Gastroesophageal sphincter (tissue), 4 donors: Measurements from ENCODE around the gene THBS3. TPM values are rescaled to one million over a fixed set of nuclear protein-coding genes. Genes with fewer than 3 reads are reported as not detected.
"Not testable (repeated sequence)": the region's sequence is repeated elsewhere in the genome, so short reads cannot be mapped to it uniquely, and the experiment has no call there.

Source experiments
- ATAC-seq: fragments of 150-250 bp; one replicate; pipeline ENCODE4 v1.9.1; 2016; ENCODE audit warnings: mild to moderate bottlenecking, moderate library complexity
- H3K27ac ChIP-seq, 4 donors: fragments of 200-600 bp; sonication (generic) in 3 of 4; 1 replicate in 3 of 4; 2 replicates in 1 of 4; pipeline ENCODE4 v1.5.1; 2016 to 2019
- H3K27me3 ChIP-seq: fragments of 200-600 bp; sonication (generic); one replicate; pipeline ENCODE4 v1.5.1; 2019
- H3K36me3 ChIP-seq, 2 donors: fragments of 200-600 bp; sonication (generic); one replicate each; pipeline ENCODE4 v1.5.1; 2019; ENCODE audit warnings: control low read depth in 1 of 2
- H3K4me1 ChIP-seq, 3 donors: fragments of 200-600 bp; sonication (generic); 1 replicate in 2 of 3; 2 replicates in 1 of 3; pipeline ENCODE4 v1.5.1; 2016 to 2019; ENCODE audit warnings: control low read depth in 2 of 3
- H3K4me3 ChIP-seq, 2 donors: fragments of 200-600 bp; sonication (generic); one replicate each; pipeline ENCODE4 v1.5.1; 2019; ENCODE audit warnings: mild to moderate bottlenecking in 1 of 2, moderate library complexity in 1 of 2
- H3K9me3 ChIP-seq, 3 donors: fragments of 200-600 bp; sonication (generic); one replicate each; pipeline ENCODE4 v1.5.1; 2017 to 2019; ENCODE audit warnings: control low read depth in 2 of 3
- EP300 ChIP-seq: sonication (generic); formaldehyde crosslinking; IDR thresholded peaks from one replicate; pipeline ENCODE4 v1.6.1; 2017; ENCODE audit warnings: antibody characterized with exemption, mild to moderate bottlenecking
- POLR2A ChIP-seq, 2 donors: fragments of 450-650 bp; IDR thresholded peaks; one replicate each; pipeline ENCODE4 v1.6.1; 2017; ENCODE audit warnings: antibody characterized with exemption in 2 of 2, mild to moderate bottlenecking in 2 of 2, moderate library complexity in 1 of 2
- POLR2AphosphoS5 ChIP-seq: sonication (generic); formaldehyde crosslinking; IDR thresholded peaks from one replicate; pipeline ENCODE4 v1.6.1; 2017; ENCODE audit warnings: antibody characterized with exemption
- WGBS, 2 donors: methylation state at CpG; one replicate each; pipeline ENCODE4 v1.1.5; 2018; ENCODE audit warnings: low coverage in 1 of 2; 5-methylcytosine and 5-hydroxymethylcytosine counted together
- total RNA-seq, 4 donors: library from RNA; depleted of rRNA; stranded (reverse); fragments of >200 nt; gene quantifications; one replicate each; pipeline ENCODE4 v1.1.0, GENCODE V29; 2016
- TF ChIP-seq, protein P1 (sequence below), 4 experiments: fragments of 200-600 bp in 2 of 4; fragments of 450-650 bp in 2 of 4; sonication (generic) in 1 of 4; IDR thresholded peaks; one replicate each; pipeline ENCODE4 v1.5.1; 2017 to 2019; ENCODE audit warnings: antibody characterized with exemption in 4 of 4, mild to moderate bottlenecking in 2 of 4, moderate library complexity in 2 of 4

Gene THBS3
- total RNA-seq, 4 donors from 2014 or later, result 17.9 to 25.6 (median 20.1) TPM

DNA sequence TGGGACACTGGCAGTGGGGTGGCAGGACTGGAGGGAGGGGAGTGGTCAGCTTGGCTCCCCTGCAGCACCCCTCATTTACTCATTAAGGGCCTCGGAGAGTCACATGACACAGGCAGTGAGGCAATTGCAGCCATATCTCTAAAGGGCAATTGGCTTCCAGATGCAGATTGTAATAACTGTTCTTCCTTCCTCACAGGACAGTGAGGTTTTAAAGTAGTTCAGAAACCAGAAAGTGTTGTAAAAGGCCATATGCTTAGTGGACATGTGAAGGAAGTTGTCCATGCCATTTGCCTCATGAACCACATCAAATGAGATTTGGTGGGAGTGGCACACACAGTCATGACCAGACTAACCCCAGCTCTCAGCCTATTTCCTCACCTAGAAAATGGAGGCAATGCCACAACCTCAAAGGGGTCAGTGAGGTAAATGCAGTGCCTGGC lies 11.9 kb upstream of the THBS3 start:
- Histone ChIP-seq H3K4me3 (no peak overlapping the region), H3K27ac (peak overlapping the region in 1 of 4 donors; percentile 32), H3K9me3 (no peaks in the 10 kb centered on the region), H3K4me1 (peaks cover 0 to 9% (median 0%) of the 10 kb centered on the region in 3 donors), H3K27me3 (no peaks in the 10 kb centered on the region), H3K36me3 (peaks cover 0 to 14% of the 10 kb centered on the region in 2 donors)
- no peak for TF ChIP-seq POLR2A (IDR thresholded peaks at IDR 0.05)
- TF ChIP-seq, protein P1, sequence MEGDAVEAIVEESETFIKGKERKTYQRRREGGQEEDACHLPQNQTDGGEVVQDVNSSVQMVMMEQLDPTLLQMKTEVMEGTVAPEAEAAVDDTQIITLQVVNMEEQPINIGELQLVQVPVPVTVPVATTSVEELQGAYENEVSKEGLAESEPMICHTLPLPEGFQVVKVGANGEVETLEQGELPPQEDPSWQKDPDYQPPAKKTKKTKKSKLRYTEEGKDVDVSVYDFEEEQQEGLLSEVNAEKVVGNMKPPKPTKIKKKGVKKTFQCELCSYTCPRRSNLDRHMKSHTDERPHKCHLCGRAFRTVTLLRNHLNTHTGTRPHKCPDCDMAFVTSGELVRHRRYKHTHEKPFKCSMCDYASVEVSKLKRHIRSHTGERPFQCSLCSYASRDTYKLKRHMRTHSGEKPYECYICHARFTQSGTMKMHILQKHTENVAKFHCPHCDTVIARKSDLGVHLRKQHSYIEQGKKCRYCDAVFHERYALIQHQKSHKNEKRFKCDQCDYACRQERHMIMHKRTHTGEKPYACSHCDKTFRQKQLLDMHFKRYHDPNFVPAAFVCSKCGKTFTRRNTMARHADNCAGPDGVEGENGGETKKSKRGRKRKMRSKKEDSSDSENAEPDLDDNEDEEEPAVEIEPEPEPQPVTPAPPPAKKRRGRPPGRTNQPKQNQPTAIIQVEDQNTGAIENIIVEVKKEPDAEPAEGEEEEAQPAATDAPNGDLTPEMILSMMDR (IDR thresholded peaks at IDR 0.05), result no peak
- TF ChIP-seq POLR2AphosphoS5, result no peak
- TF ChIP-seq EP300, result no peak
- WGBS, 2 donors, result 0 to 14% methylated on average over 1 of the region's 1 CpG
- ATAC-seq, result no peak

DNA sequence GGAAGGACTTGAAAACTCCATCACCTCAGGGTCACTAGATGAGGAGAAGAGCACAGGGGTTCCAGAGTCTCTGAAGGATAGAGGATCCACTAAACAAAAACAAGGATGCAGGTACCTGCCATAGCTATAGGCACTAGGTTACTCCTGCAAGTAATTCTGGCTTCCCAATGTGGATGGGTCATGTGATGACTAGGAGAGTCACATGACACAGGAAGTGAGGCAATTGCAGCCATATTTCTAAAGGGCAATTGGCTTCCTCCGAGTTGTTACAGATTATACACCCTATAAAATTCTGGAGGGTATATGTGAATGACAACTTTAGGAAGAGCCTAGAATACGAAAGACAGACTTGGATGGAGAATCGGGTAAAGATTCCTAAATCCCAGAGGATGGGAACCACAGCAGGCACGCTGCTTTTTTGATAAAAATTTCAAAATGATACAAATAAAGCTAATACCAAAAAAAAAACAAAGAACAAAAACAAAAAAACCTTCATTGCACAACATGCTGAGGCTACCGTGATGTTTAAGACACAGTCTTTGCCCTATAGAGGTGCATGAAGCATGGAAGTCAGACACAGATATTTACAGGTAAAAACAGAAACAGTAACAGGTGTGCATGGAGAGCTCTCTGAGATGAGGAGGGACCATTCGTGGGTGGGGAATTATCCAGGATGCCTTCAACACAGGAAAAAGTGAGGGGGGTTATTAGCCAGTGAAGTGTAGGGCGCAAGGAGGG lies 11.3 kb upstream of the THBS3 start:
- peaks cover 0 to 9% (median 0%) of the 10 kb centered on the region in 3 donors for H3K4me1 ChIP-seq
- H3K36me3 ChIP-seq, result peaks cover 0 to 16% of the 10 kb centered on the region in 2 donors
- peak; percentile 60 for ATAC-seq
- H3K27ac ChIP-seq, result peak overlapping the region in 1 of 4 donors; percentile 32
- TF ChIP-seq POLR2A (IDR thresholded peaks at IDR 0.05), result no peak
- TF ChIP-seq, protein P1 (IDR thresholded peaks at IDR 0.05), result no peak
- no peaks in the 10 kb centered on the region for H3K27me3 ChIP-seq
- no peaks in the 10 kb centered on the region for H3K9me3 ChIP-seq
- peak overlapping the region; percentile 11 to 25 for H3K4me3 ChIP-seq
- 35 to 38% methylated on average over 7 of the region's 7 CpGs for WGBS, 2 donors

DNA sequence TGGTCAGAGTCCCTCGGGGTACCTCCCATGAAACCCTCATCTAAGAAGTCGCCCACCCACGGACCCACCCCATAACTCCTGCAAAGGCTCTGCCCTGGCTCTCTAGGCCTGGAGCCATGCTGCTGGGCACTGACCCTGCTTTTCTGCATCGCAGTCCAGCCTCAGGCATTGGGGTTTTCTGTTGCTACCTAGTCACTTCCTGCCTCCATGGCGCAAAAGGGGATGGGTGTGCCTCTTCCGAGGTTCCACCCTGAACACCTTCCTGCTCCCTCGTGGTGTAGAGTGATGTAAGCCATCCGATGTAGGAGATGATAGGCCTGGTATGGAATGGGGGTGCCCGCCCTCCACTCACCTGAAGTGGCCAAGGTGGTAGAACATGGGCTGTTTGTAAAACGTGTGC lies 7.0 kb upstream of the THBS3 start:
- 71% methylated on average over 1 of the region's 10 CpGs; no CpG with 5 or more reads in 1 of the 2 donors for WGBS, 2 donors
- peaks cover 0 to 28% (median 1%) of the 10 kb centered on the region in 3 donors for H3K4me1 ChIP-seq
- H3K4me3 ChIP-seq, H3K9me3 ChIP-seq, ATAC-seq, H3K27ac ChIP-seq, H3K27me3 ChIP-seq: not testable (repeated sequence)
- H3K36me3 ChIP-seq, result peaks cover 0 to 40% of the 10 kb centered on the region in 2 donors

DNA sequence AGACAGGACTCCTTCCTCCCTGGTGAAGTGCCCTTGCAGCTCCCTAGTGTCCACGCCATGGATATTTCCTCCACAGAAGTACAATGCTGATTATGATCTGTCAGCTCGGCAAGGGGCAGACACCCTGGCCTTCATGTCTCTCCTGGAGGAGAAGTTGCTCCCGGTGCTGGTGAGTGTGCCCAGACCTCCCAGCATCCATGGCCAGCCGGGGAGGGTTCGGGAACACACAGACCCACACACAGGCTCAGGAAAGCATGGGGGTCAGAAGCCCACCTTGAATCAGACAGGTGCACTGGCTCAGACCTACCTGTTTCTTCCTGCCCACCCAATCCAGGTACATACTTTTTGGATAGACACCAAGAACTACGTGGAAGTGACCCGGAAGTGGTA lies 4.3 kb upstream of the THBS3 start:
- Histone ChIP-seq H3K36me3 (peaks cover 0 to 40% of the 10 kb centered on the region in 2 donors), H3K27ac (peak overlapping the region in 2 of 4 donors; percentile 5 to 32), H3K4me1 (peaks cover 0 to 39% (median 17%) of the 10 kb centered on the region in 3 donors)
- H3K4me3 ChIP-seq, H3K9me3 ChIP-seq, ATAC-seq, H3K27me3 ChIP-seq: not testable (repeated sequence)
- WGBS, 2 donors, result no CpG with 5 or more reads among the region's 7 CpGs

DNA sequence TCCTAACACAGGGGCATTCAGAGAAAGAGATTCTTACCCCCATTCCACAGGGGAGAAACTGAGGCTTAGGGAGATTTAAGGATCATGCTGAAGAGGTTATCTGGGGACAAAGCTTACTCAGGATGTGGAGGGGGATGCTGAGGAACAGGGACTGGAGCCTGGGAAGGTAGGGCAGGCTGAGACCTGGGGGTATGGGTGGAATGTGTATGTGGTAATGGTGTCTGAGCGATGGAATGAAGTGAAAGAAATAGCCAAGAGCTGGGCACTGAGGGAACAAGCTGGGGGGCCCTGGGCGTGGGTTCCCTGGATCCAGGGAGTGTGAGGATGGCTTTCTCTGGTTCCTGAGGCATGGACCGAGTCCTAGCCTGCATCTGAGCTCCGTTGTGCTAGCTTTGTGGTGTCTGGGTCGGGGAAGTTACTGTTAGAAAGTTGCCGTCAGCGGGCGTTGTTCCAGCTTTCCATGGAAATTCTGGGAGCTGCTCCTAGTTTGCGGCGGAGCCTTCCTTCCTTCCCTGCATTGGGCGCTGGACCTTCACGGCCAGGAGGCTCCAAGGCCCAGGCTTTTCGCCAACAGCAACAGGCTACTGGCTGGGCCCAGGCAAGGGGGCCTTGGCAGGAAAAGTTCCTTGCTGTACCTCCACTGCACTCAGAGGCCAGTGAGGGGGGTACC lies 3.8 kb upstream of the THBS3 start:
- ATAC-seq, result not testable (repeated sequence)
- 63 to 100% methylated on average over 1 to 2 of the region's 13 CpGs for WGBS, 2 donors
- peak overlapping the region in 3 of 4 donors; percentile 5 to 54 (median 32) for H3K27ac ChIP-seq

DNA sequence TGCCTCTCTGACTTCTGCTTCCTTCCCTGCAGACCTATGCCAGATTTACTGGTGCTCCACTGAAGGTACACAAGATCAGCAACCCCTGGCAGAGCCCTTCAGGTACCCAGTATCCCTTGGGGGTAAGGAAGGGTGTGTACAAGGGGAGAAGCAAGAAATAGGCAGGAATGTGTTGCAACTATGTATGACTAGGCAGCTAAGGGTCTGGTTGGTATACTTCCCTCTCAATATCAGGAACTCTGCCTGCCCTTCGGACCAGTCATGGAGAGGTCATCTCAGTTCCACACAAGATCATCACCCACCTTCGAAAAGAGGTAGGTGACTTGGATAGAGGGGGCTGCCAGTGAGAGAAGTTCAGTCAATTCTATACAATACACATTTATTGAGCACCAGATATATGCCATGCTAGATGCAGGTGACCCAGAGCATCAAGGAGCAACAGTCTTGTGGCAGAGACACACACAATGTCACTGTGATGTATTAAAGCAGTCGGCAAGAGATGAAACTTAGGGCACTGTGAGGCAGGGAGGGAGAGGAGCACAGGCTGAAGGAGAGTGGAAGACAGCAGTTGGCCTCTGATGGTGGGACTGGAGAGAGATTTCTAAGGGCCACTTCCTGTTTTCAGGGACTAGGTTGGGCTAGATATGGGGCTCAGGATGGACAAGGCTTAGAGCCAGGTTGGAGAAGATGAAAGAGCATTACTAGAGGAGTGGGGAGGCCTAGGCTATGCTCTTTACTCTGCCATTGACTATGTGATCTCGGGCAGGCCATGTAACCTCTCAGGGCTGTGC lies 2.8 kb upstream of the THBS3 start:
- no peak for ATAC-seq
- peaks cover 0 to 53% (median 25%) of the 10 kb centered on the region in 3 donors for H3K4me1 ChIP-seq
- H3K36me3 ChIP-seq, result peaks cover 0 to 32% of the 10 kb centered on the region in 2 donors
- H3K4me3 ChIP-seq, result no peak overlapping the region
- H3K27me3 ChIP-seq, result no peaks in the 10 kb centered on the region
- WGBS, 2 donors, result 66 to 71% methylated on average over 1 to 3 of the region's 4 CpGs
- no peaks in the 10 kb centered on the region for H3K9me3 ChIP-seq
- TF ChIP-seq, protein P1 (IDR thresholded peaks at IDR 0.05), result no peak
- TF ChIP-seq POLR2A (IDR thresholded peaks at IDR 0.05) (no peak), EP300 (no peak), POLR2AphosphoS5 (no peak)
- H3K27ac ChIP-seq, result peak overlapping the region in 2 of 4 donors; percentile 54 to 99

More for the DNA sequence above, 3.8 kb upstream of the THBS3 start:
- Histone ChIP-seq H3K4me1 (peaks cover 0 to 44% (median 19%) of the 10 kb centered on the region in 3 donors), H3K36me3 (peaks cover 0 to 40% of the 10 kb centered on the region in 2 donors)
- H3K27me3 ChIP-seq, H3K4me3 ChIP-seq, H3K9me3 ChIP-seq: not testable (repeated sequence)
